SK-N-SH treated with all-trans-retinoic acid at 6 μM for 48 hours (cell line): ENCODE results near the gene AGPS.

ENCODE experiments used
- ATAC-seq: fragments of 200-7000 bp; cut with Tn5 transposase; 3 replicates; pipeline ENCODE4 v1.9.1; 2020; ENCODE audit warnings: mild to moderate bottlenecking, moderate library complexity
- ARNTL ChIP-seq: fragments of 450-650 bp; formaldehyde crosslinking; IDR thresholded peaks from 2 replicates; pipeline ENCODE4 v1.5.0; 2020; ENCODE audit warnings: low read depth, mild to moderate bottlenecking, moderate library complexity, borderline replicate concordance
- BACH2 ChIP-seq: fragments of 250-450 bp; sonication (Bioruptor Pico); IDR thresholded peaks from 2 replicates; pipeline ENCODE4 v1.9.0; 2021; ENCODE audit warnings: mild to moderate bottlenecking, borderline replicate concordance
- CSDC2 ChIP-seq: fragments of 250-450 bp; sonication (Bioruptor Pico); IDR thresholded peaks from 2 replicates; pipeline ENCODE4 v1.5.0; 2020; ENCODE audit warnings: mild to moderate bottlenecking, moderate library complexity
- ESRRG ChIP-seq: fragments of 250-450 bp; sonication (Bioruptor Pico); IDR thresholded peaks from 2 replicates; pipeline ENCODE4 v1.6.1; 2021; ENCODE audit warnings: mild to moderate bottlenecking
- GLIS3 ChIP-seq: fragments of 250-450 bp; sonication (Bioruptor Pico); IDR thresholded peaks from 2 replicates; pipeline ENCODE4 v1.5.0; 2020; ENCODE audit warnings: mild to moderate bottlenecking, moderate library complexity
- ISL1 ChIP-seq: fragments of 250-450 bp; sonication (Bioruptor Pico); IDR thresholded peaks from 2 replicates; pipeline ENCODE4 v2.1.2; 2022; ENCODE audit warnings: mild to moderate bottlenecking, moderate library complexity
- OSR1 ChIP-seq: fragments of 250-450 bp; sonication (Bioruptor Pico); IDR thresholded peaks from 2 replicates; pipeline ENCODE4 v1.8.0; 2022; ENCODE audit warnings: moderate library complexity, mild to moderate bottlenecking, inconsistent platforms
- POU6F1 ChIP-seq: fragments of 250-450 bp; sonication (Bioruptor Pico); IDR thresholded peaks from 2 replicates; pipeline ENCODE4 v1.8.0; 2021; ENCODE audit warnings: low read depth, mild to moderate bottlenecking, moderate library complexity, borderline replicate concordance
- PPARA ChIP-seq: fragments of 250-450 bp; sonication (Bioruptor Pico); IDR thresholded peaks from 2 replicates; pipeline ENCODE4 v1.5.0; 2020; ENCODE audit warnings: mild to moderate bottlenecking, borderline replicate concordance
- RARB ChIP-seq: fragments of 250-450 bp; sonication (Bioruptor Pico); IDR thresholded peaks from 2 replicates; pipeline ENCODE4 v1.8.0; 2021; ENCODE audit warnings: mild to moderate bottlenecking, moderate library complexity
- SNAI2 ChIP-seq: fragments of 250-450 bp; sonication (Bioruptor Pico); IDR thresholded peaks from 2 replicates; pipeline ENCODE4 v1.5.0; 2020; ENCODE audit warnings: mild to moderate bottlenecking, moderate library complexity
- TCF4 ChIP-seq: fragments of 250-450 bp; sonication (Bioruptor Pico); IDR thresholded peaks from 2 replicates; pipeline ENCODE4 v1.8.0; 2021; ENCODE audit warnings: mild to moderate bottlenecking, moderate library complexity, borderline replicate concordance
- TOX ChIP-seq: fragments of 250-450 bp; sonication (Bioruptor Pico); IDR thresholded peaks from 2 replicates; pipeline ENCODE4 v1.8.0; 2021; ENCODE audit warnings: mild to moderate bottlenecking, moderate library complexity, borderline replicate concordance
- TSHZ2 ChIP-seq: fragments of 250-450 bp; sonication (Bioruptor Pico); IDR thresholded peaks from 2 replicates; pipeline ENCODE4 v1.5.0; 2020; ENCODE audit warnings: mild to moderate bottlenecking, moderate library complexity
- ZC3H10 ChIP-seq: fragments of 250-450 bp; sonication (Bioruptor Pico); IDR thresholded peaks from 2 replicates; pipeline ENCODE4 v1.5.1; 2021; ENCODE audit warnings: mild to moderate bottlenecking, moderate library complexity
- ZFP3 ChIP-seq: fragments of 250-450 bp; sonication (Bioruptor Pico); IDR thresholded peaks from 2 replicates; pipeline ENCODE4 v1.5.0; 2020; ENCODE audit warnings: mild to moderate bottlenecking, moderate library complexity
- ZFP30 ChIP-seq: fragments of 450-650 bp; formaldehyde crosslinking; IDR thresholded peaks from 2 replicates; pipeline ENCODE4 v1.5.0; 2022; ENCODE audit warnings: mild to moderate bottlenecking, moderate library complexity
- ZNF565 ChIP-seq: fragments of 450-650 bp; formaldehyde crosslinking; conservative IDR thresholded peaks from 2 replicates; pipeline ENCODE4 v1.5.0; 2020; ENCODE audit warnings: low read depth, mild to moderate bottlenecking, moderate library complexity
- ZNF70 ChIP-seq: fragments of 450-650 bp; formaldehyde crosslinking; IDR thresholded peaks from 2 replicates; pipeline ENCODE4 v1.5.0; 2020; ENCODE audit warnings: mild to moderate bottlenecking, moderate library complexity
- ZNF8 ChIP-seq: fragments of 450-650 bp; formaldehyde crosslinking; IDR thresholded peaks from 2 replicates; pipeline ENCODE4 v1.5.0; 2020; ENCODE audit warnings: mild to moderate bottlenecking, moderate library complexity
- TF ChIP-seq, protein P1 (sequence below): fragments of 250-450 bp; sonication (Bioruptor Pico); IDR thresholded peaks from 2 replicates; pipeline ENCODE4 v1.5.1; 2021; ENCODE audit warnings: mild to moderate bottlenecking, moderate library complexity
- TF ChIP-seq, protein P2 (sequence below): fragments of 250-450 bp; sonication (Bioruptor Pico); IDR thresholded peaks from 2 replicates; pipeline ENCODE4 v1.8.0; 2020; ENCODE audit warnings: mild to moderate bottlenecking, moderate library complexity, borderline replicate concordance
- TF ChIP-seq, protein P3 (sequence below): fragments of 250-450 bp; sonication (Bioruptor Pico); IDR thresholded peaks from 2 replicates; pipeline ENCODE4 v1.5.1; 2020; ENCODE audit warnings: low read depth, mild to moderate bottlenecking, moderate library complexity

AGPS gene

GRCh38 chr2:177572236-177572671, 179.7 kb downstream of the AGPS start:
- no peak for ATAC-seq
- TF ChIP-seq TOX (CRISPR knock-in tag), result no peak
- no peak for TF ChIP-seq ZC3H10 (CRISPR knock-in tag)
- TF ChIP-seq POU6F1 (CRISPR knock-in tag), result no peak
- TF ChIP-seq TSHZ2 (CRISPR knock-in tag), result no peak
- TF ChIP-seq GLIS3 (CRISPR knock-in tag), result no peak
- no peak for TF ChIP-seq TCF4 (CRISPR knock-in tag)
- no peak for TF ChIP-seq SNAI2
- TF ChIP-seq BACH2 (CRISPR knock-in tag), result no peak
- no peak for TF ChIP-seq ZFP30 (CRISPR knock-in tag)
- TF ChIP-seq, protein P1, sequence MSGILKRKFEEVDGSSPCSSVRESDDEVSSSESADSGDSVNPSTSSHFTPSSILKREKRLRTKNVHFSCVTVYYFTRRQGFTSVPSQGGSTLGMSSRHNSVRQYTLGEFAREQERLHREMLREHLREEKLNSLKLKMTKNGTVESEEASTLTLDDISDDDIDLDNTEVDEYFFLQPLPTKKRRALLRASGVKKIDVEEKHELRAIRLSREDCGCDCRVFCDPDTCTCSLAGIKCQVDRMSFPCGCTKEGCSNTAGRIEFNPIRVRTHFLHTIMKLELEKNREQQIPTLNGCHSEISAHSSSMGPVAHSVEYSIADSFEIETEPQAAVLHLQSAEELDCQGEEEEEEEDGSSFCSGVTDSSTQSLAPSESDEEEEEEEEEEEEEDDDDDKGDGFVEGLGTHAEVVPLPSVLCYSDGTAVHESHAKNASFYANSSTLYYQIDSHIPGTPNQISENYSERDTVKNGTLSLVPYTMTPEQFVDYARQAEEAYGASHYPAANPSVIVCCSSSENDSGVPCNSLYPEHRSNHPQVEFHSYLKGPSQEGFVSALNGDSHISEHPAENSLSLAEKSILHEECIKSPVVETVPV, result no peak
- TF ChIP-seq ZNF565 (CRISPR knock-in tag), result no peak
- TF ChIP-seq ZNF8 (CRISPR knock-in tag), result no peak
- no peak for TF ChIP-seq ESRRG (CRISPR knock-in tag)
- TF ChIP-seq RARB (CRISPR knock-in tag), result no peak
- no peak for TF ChIP-seq CSDC2
- TF ChIP-seq, protein P2, sequence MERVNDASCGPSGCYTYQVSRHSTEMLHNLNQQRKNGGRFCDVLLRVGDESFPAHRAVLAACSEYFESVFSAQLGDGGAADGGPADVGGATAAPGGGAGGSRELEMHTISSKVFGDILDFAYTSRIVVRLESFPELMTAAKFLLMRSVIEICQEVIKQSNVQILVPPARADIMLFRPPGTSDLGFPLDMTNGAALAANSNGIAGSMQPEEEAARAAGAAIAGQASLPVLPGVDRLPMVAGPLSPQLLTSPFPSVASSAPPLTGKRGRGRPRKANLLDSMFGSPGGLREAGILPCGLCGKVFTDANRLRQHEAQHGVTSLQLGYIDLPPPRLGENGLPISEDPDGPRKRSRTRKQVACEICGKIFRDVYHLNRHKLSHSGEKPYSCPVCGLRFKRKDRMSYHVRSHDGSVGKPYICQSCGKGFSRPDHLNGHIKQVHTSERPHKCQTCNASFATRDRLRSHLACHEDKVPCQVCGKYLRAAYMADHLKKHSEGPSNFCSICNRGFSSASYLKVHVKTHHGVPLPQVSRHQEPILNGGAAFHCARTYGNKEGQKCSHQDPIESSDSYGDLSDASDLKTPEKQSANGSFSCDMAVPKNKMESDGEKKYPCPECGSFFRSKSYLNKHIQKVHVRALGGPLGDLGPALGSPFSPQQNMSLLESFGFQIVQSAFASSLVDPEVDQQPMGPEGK (CRISPR knock-in tag), result no peak
- no peak for TF ChIP-seq ARNTL
- no peak for TF ChIP-seq PPARA (CRISPR knock-in tag)
- TF ChIP-seq OSR1 (CRISPR knock-in tag), result no peak
- TF ChIP-seq ZFP3 (CRISPR knock-in tag), result no peak

- TF ChIP-seq ISL1 (CRISPR knock-in tag) (no peak), PPARA (CRISPR knock-in tag) (no peak), BACH2 (CRISPR knock-in tag) (no peak), CSDC2 (no peak), GLIS3 (CRISPR knock-in tag) (no peak), OSR1 (CRISPR knock-in tag) (no peak), ZNF565 (CRISPR knock-in tag) (no peak), ARNTL (no peak), ZFP3 (CRISPR knock-in tag) (no peak), ZFP30 (CRISPR knock-in tag) (no peak), ZNF70 (no peak), TOX (CRISPR knock-in tag) (no peak)
- TF ChIP-seq, protein P3, sequence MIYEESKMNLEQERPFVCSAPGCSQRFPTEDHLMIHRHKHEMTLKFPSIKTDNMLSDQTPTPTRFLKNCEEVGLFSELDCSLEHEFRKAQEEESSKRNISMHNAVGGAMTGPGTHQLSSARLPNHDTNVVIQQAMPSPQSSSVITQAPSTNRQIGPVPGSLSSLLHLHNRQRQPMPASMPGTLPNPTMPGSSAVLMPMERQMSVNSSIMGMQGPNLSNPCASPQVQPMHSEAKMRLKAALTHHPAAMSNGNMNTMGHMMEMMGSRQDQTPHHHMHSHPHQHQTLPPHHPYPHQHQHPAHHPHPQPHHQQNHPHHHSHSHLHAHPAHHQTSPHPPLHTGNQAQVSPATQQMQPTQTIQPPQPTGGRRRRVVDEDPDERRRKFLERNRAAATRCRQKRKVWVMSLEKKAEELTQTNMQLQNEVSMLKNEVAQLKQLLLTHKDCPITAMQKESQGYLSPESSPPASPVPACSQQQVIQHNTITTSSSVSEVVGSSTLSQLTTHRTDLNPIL, result no peak
- TF ChIP-seq, protein P2 (CRISPR knock-in tag), result no peak
- TF ChIP-seq, protein P1, result no peak
- ATAC-seq, result peak; percentile 41; the same call in 2 of the 3 replicates
Observed at GRCh38 chr2:177573120-177573519, 180.5 kb downstream of the AGPS start.
